HFF-Myc (cell line): ENCODE results near the gene TBL1X.
A peak's percentile ranks its signal among the peaks of the same experiment; 100 is the strongest.

Source experiments
- DNase-seq: peaks from one replicate; pipeline ENCODE4 v3.0.0-alpha.2; 2011; ENCODE audit warnings: low read depth; ENCODE audit errors: extremely low read depth
- H3K4me3 ChIP-seq: replicated peaks from 2 replicates; pipeline ENCODE4 v1.5.1; 2011; ENCODE audit warnings: low read depth, mild to moderate bottlenecking, control low read depth, low read length
- CTCF ChIP-seq: IDR thresholded peaks from 2 replicates; pipeline ENCODE4 v1.5.1; 2012; ENCODE audit warnings: mild to moderate bottlenecking, low read depth, low read length, control low read depth; ENCODE audit errors: missing control alignments

The TBL1X gene

DNA sequence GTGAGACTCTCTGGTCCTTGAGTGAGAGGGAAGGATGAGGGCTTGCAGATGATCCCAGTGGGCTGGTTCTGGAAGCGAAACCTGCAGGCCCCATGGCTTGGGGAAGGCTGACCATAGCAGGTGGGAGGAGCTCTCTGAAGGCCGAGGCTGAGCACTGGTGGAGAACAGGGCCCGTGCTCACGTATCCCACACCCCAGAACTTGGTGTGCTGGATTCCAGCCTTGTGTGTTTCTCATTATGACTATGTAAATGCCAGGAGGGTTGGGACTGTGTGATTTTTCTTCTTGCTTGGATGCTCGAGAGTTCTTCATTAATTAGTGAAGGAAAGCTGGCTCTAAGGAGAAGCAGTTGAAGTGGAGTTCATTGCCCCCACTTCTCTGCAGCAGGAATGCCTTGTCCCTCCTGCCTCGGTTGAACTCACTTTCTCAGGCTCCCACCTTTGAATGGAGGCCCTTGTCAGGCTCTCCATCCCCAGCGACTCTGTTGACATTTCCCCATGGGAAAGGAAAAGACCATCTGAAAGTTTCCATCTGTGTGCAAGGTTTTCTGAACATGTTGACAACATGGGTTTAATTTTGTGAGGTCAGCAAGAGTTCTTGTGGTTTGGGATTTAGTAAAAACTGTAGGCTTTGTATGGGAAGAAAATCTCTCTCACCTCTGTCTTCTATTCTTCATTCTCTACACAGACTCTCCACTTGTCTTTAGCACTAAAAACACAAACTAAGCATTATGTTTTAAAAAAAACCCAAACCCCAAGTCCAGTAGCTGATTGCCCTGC, 57.7 kb downstream of the TBL1X start:
- H3K4me3 ChIP-seq, result no peak overlapping the region
- no peak for DNase-seq
- TF ChIP-seq CTCF, result no peak

DNA sequence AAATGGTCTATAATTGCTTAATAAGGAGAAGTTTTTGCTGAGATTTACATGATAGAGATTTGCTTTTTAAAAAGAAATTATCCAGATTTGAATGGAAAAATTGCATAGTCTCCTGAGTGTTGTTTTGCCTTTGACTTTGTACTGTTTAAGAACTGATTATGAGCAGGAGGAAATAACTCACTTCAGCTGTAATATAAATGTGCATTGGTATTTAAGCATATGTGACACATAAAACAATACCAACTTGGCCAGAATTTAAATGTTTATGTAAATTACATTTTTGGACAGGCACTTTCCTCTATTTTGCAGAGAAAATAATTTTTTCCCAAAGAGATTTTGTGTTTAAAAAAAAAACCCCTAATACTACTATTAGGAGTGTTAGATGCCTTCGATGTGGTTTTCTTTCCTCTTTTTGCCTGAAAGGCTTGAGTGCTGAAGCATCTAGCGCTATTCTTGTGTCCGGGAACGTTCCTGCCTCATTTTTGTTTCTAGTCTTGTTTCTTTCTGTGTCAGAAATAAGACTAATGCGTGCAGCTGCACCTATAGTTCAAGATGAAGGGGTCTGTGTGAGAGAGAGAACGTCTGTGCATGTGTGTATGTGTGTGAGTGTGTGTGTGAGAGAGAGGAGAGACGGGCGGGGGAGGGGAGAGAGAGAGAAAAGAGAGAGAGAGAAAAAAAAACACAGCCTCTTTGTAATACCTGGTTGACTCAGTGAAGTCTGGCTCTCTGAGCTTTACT, 60.8 kb downstream of the TBL1X start:
- no peak for DNase-seq
- TF ChIP-seq CTCF, result no peak
- H3K4me3 ChIP-seq, result no peak overlapping the region

DNA sequence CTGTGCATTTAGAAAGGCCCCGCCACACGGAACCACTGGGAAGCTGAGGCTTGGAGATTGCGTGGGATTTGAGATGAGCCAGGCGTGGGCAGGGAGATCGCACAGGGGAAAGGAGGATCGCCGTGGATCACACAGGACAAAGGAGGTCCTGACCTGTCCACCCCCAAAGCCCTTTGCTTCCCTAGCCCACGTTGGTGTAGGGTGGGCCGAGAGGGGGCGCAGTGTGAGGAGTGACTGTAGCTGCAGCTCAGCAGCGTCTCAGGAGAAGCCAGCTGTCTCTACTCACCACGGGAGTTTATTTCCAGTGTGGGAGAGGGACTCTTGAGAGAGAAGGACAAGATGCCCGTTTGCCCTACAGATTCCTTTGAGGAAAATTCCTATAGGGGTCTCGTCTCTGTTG, 62.1 kb downstream of the TBL1X start:
- TF ChIP-seq CTCF, result no peak
- H3K4me3 ChIP-seq, result no peak overlapping the region
- no peak for DNase-seq

GRCh38 chrX:9528498-9528897, 63.6 kb downstream of the TBL1X start:
- H3K4me3 ChIP-seq, result no peak overlapping the region
- TF ChIP-seq CTCF, result no peak
- DNase-seq, result no peak

GRCh38 chrX:9529223-9529622, 64.4 kb downstream of the TBL1X start:
- no peak for DNase-seq
- no peak overlapping the region for H3K4me3 ChIP-seq
- no peak for TF ChIP-seq CTCF

DNA sequence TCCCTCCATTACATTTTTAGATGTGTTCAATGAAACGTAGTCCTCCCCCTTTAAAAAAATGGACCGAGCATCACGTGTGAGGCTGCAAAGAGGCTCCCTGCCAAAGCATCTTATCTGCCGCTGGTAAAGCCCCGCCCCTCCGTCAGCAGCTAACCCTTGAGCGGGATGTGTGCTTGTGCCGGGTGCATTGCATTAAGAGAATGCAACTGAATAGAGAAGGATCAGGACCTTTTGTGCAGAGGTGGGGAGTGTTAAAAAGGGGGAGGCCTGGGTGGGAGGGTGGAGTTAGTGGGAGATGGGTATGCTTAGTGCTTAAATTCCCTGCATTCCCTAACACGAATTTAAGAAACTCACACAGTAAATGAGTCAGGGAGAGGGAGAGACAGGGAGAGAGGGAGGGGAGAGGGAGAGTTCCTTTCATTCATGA, 66.0 kb downstream of the TBL1X start:
- peak; percentile 31 for DNase-seq
- H3K4me3 ChIP-seq, result no peak overlapping the region
- TF ChIP-seq CTCF, result no peak
